C4-2B (cell line): ENCODE data around the gene UGT1A7.

Experiments used
- CTCF ChIP-seq: fragments of 450-650 bp; conservative IDR thresholded peaks from 2 replicates; pipeline ENCODE4 v1.5.1; 2017; ENCODE audit warnings: mild to moderate bottlenecking
- ZFX ChIP-seq: fragments of 450-650 bp; IDR thresholded peaks from 2 replicates; pipeline ENCODE4 v1.6.1; 2017

- TF ChIP-seq CTCF = no peak; the same call in 1 of the 2 replicates
- no peak for TF ChIP-seq ZFX
Observed at GRCh38 chr2:233807215-233807865, 125.6 kb downstream of the UGT1A7 start.
